Hepatocyte (in vitro differentiated cells): ENCODE measurements around the gene GABPA.

Experiments
- CTCF ChIP-seq: fragments of 200-600 bp; sonication (generic); IDR thresholded peaks from 2 replicates; pipeline ENCODE4 v1.5.1; 2016; ENCODE audit warnings: antibody characterized with exemption, mild to moderate bottlenecking; ENCODE audit not compliant: poor library complexity
- EZH2 ChIP-seq: fragments of 200-600 bp; sonication (generic); IDR thresholded peaks from 2 replicates; pipeline ENCODE4 v1.6.1; 2016; ENCODE audit warnings: antibody characterized with exemption, mild to moderate bottlenecking, borderline replicate concordance
- EZH2phosphoT487 ChIP-seq: fragments of 200-600 bp; sonication (generic); IDR thresholded peaks from one replicate; pipeline ENCODE4 v1.6.1; 2018; ENCODE audit warnings: antibody characterized with exemption, mild to moderate bottlenecking, low read depth, moderate library complexity; ENCODE audit not compliant: unreplicated experiment, severe bottlenecking

- no peak for TF ChIP-seq CTCF
- TF ChIP-seq EZH2, result no peak
- no peak for TF ChIP-seq EZH2phosphoT487
These were observed 42.8 kb upstream of the GABPA start for GRCh38 chr21:25691976-25692375.
